HTR-8/SVneo (cell line): ENCODE results near the gene HAND1.

Source experiments
- DNase-seq: peaks from one replicate; pipeline ENCODE4 v3.0.0; 2011; ENCODE audit warnings: low spot score, mixed read lengths; ENCODE audit not compliant: insufficient read length
- FAIRE-seq: peaks from 2 replicates; lab custom pipeline; 2011; peaks lifted over from hg19 to GRCh38; lab: Jason Lieb, UNC

The HAND1 gene

DNA sequence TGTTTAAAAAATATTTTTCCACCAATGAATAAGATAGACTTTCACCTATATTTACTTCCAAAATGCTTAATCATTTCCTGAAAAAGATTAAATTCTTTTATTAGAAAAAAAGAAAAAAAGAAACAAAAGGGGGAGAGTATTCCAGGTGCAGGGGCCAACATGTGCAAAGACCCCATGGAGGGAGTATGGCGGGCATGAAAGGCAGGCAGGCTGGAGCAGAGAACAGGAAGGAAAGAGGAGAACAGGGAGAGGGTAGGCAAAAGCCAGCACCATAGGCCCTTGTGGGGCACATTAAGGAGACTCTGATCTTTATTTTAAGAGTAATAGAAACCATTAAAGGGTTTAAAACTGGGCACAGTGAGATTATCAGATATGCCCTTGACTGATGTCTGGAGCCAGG lies 48.7 kb downstream of the HAND1 start:
- no peak for DNase-seq
- no peak for FAIRE-seq

GRCh38 chr5:154428208-154428607 lies 49.8 kb downstream of the HAND1 start:
- DNase-seq: no peak
- no peak for FAIRE-seq
